ENCODE data around the gene EEF2. TPM values are rescaled to one million over a fixed set of nuclear protein-coding genes. Genes with fewer than 3 reads are reported as not detected.
"Not testable (repeated sequence)": the region's sequence is repeated elsewhere in the genome, so short reads cannot be mapped to it uniquely, and the experiment has no call there.

Gene EEF2
- total RNA-seq, 1 experiment from 2014 or later, result 1,386 TPM

DNA sequence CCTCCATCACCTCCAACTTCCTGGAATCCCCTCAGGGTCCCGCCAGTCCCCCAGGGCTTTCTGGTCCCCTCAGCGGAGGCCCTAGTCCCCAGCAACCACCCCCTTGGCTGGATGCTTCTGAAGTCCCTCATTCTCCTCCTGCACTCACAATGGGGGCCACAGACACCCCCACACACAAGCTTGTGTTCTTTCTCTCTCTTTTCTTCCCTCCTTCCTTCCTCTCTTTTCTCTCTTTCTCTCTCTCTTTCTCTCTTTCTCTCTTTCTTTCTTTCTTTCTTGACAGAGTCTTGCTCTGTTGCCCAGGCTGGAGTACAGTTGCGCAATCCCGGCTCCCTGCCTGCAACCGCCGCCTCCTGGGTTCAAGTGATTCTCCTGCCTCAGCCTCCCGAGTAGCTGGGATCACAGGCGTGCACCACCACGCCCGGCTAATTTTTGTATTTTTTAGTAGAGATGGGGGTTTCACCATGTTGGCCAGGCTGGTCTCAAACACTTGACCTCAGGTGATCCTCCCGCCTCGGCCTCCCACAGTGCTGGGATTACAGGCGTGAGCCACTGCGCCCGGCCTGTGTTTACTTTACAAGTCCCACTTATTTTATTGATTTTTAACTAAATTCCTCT is 37.8 kb downstream of the EEF2 start:
- DNase-seq (ENCODE audit: low read depth), result not testable (repeated sequence)

DNA sequence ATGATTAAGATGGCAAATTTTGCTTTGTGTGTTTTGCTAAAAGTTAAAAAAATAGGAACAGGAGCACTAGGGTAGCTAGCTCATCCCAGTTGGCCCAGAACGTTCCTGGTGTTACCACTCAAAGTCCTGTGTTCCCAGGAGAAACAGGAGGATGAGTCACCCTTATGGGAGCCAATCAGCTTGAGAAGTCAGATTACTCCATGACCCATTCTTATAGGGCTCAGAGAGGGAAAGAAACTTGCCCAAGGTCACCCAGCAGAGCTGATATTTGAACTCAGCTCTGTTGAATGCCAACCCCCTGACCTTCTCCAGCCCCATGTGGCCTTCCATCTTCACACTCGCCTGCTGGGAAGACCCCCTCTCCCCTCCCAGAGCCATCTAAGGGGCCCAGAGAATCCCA is 39.4 kb downstream of the EEF2 start:
- DNase-seq (ENCODE audit: low read depth), result no peak

DNA sequence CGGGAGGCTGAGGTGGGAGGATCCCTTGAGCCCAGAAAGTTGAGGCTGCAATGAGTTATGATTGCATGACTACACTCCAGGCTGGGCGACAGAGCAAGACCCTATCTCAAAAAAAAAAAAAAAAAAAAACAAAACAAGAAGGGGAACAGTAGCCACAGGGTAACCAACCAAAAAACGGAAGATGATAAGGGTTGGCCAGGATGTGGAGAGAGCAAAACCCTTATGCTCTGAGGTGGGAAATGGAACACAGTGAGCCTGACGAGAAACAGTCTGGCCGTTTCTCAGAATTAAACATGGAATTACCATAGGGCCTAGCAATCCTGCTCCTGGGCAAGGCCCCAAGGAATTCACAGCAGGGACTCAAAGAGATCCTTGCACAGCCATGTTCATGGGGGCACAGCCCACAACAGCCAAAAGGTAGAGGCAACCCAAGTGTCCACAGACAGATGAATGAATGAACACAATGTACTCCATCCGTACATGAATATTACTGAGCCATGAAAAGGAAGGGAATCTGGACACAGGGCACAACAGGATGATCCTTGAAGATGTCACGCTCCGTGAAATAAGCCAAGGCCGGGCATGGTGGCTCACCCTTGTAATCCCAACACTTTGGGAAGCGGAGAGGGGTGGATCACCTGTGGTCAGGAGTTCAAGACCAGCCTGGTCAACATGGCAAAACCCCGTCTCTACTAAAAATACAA is 41.1 kb downstream of the EEF2 start:
- DNase-seq (ENCODE audit: low read depth), result no peak

DNA sequence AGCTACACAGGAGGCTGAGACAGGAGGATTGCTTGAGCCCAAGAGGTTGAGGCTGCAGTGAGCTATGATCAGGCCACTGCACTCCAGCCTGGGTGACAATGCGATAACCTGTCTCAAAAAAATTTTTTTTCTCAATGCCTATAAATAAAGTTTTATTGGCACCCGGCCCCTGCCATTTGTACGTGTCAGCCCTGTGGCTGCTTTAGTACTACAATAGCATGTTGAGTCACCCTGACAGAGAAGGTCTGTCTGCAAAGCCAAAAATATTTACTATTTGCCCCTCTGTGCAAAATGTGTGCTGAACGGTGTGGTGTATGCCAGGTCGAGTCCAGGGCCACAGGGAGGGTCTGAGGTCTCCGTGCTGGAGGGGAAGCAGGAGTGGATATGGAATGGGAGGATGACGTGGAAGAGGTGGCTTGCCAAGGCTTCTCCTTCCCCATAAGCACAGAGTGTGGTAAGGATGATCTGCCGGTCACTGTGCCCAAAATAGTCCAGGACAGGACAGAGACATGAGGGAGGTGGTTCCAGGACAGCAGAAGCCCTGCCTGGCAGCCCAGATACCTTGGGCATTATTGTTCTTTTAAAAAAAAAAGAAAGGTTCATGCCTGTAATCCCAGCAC is 42.4 kb downstream of the EEF2 start:
- no peak for DNase-seq (ENCODE audit: low read depth)

DNA sequence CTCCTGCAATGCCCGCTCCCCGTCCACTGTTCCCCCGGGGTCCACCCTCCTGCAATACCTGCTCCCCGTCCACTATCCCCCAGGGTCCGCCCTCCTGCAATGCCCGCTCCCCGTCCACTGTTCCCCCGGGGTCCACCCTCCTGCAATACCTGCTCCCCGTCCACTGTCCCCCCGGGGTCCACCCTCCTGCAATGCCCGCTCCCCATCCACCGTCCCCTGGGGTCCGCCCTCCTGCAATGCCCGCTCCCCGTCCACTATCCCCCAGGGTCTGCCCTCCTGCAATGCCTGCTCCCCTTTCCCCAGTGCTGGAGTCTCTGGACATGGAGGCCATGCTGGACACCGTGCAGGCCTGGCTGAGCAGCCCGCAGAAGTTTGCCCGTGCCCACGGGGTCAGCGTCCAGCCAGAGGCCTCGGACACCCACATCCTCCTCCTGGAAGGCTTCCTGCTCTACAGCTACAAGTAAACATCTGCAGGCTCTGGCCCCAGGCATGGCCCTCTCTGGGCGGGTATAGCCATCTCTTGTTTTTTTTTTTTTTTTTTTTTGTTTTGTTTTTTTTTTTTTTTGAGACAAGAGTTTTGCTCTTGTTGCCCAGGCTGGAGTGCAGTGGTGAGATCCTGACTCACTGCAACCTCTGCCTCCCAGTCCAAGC is 46.8 kb downstream of the EEF2 start:
- DNase-seq (ENCODE audit: low read depth), result peak; percentile 38

DNA sequence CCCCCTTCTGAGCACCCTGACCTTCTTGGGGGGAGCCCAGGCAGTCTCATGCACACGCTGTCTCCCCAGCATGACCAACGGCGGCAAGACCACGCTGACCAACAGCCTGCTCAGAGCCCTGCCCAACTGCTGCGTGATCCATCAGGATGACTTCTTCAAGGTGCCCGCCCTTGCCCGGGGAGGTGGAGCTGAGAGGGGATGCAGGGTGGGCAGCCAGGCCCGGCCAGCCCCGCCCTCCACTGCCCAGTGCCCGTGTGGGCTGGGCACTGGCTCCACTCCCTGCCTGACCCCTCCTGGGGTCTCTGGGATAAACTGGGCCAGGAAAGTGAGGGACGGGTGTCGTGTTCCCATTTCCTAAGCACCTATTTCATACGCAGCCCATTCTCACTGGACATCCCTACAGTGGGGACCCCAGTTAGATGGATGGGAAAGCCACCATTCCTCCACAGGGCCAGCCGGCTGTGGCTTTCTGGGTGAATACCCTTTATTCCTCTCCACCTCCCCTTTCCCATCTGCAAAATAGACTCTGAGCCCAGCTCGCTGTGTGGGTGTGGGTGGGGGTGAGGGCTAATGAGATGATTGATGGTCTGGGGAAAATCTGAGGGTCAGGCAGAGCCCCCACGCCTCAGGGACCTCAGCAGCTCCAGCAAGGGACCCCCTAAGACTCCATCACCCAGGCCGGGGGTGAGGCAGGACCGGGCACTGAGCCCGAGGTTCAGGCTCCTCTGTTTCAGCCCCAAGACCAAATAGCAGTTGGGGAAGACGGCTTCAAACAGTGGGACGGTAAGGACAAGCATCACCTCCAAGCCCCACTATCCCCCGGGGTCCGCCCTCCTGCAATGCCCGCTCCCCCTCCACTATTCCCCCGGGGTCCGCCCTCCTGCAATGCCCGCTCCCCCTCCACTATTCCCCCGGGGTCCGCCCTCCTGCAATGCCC is 48.5 kb downstream of the EEF2 start:
- no peak for DNase-seq (ENCODE audit: low read depth)

DNA sequence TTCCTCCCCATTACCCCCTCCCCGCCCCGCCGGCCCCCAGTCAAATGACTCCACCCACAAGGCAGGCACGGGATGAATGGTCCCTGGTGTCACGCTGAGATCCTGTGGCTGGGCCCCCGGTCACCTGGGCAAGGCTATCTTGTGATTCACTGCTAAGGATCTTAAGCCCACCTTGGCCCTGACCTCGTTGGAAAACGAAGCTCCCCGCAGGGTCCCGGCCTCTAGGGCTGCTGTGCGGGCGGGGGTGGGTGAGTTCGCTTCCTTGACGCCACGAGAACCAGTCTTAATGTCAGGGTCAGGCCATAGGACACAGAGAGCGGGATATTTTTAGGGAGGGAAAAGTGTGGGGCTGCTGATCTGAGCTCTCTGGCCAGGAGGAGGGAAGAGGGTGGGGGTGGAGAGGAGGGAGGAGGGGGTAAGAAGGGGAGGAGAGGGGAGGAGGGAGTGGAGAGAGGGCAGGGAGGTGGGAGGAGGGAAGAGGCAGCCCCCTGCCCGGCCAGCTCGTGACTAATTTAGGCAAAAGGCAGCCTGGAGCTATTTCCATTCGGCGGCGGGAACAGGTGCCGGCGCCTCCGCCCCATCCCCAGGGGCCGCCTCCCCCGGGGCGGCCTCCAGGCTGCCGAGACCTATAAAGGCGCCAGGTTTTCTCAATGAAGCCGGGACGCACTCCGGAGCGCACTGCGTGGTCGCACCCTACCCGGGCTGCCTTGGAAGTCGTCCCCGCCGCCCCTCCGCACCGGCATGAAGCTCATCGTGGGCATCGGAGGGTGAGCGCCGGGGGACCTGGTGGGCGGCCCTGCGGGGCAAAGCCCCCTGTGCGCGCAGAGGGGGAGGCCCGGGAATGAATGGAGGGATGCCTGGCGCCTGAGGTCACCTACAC is 52.1 kb downstream of the EEF2 start, which contains the start of gene NMRK2:
NMRK2 (plus strand) TSS at position 139 of the 880 bp plus-strand sequence; CDS start at position 742, 603 bp downstream.
- DNase-seq (ENCODE audit: low read depth), result peak; percentile 33

DNA sequence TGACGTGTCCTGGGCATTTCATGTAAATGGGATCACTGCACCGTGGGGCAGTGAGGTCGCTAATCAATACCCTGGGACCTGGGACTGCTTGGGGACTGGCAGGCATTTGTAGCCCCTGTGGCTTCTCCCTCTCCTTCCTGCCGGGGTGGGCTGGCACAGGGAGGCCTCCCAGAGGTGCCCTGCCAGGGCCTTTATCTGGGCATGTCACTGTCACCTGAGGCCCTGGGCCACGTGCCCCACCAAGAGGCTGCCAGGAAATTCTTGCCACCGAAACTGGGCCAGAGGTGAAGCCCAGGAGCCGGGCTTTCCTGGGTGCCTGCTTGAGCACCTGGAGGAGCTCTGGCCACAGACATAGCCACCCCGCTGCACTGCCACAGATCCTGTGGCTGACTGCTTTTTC is 54.2 kb downstream of the EEF2 start:
- DNase-seq (ENCODE audit: low read depth), result no peak

Other genes starting within 250 kb of the EEF2 start
- 30.9 and 32.6 TPM in 2 replicates for gene APBA3, start 223.8 kb downstream of the EEF2 start, total RNA-seq (2014; rRNA removed; shearing (Covaris generic))
- gene MRPL54, start 222.8 kb downstream of the EEF2 start, total RNA-seq (2014; rRNA removed; shearing (Covaris generic)), result 140 and 153 TPM in 2 replicates
- gene RAX2, start 213.2 kb downstream of the EEF2 start, total RNA-seq (2014; rRNA removed; shearing (Covaris generic)), result not detected in 2 replicates
- 0.86 and 4.0 TPM in 2 replicates for gene MATK, start 199.1 kb downstream of the EEF2 start, total RNA-seq (2014; rRNA removed; shearing (Covaris generic))
- gene ZFR2, start 116.4 kb downstream of the EEF2 start, total RNA-seq (2014; rRNA removed; shearing (Covaris generic)), result 2.3 and 3.1 TPM in 2 replicates
- 0.11 and 0.42 TPM in 2 replicates for gene ATCAY, start 104.8 kb downstream of the EEF2 start, total RNA-seq (2014; rRNA removed; shearing (Covaris generic))
- not detected in 2 replicates for gene NMRK2, start 52.4 kb downstream of the EEF2 start, total RNA-seq (2014; rRNA removed; shearing (Covaris generic))
- 133 and 135 TPM in 2 replicates for gene DAPK3, start 14.4 kb downstream of the EEF2 start, total RNA-seq (2014; rRNA removed; shearing (Covaris generic))
- gene PIAS4, start 22.3 kb upstream of the EEF2 start, total RNA-seq (2014; rRNA removed; shearing (Covaris generic)), result 25.7 and 31.5 TPM in 2 replicates
- gene ZBTB7A, start 81.4 kb upstream of the EEF2 start, total RNA-seq (2014; rRNA removed; shearing (Covaris generic)), result 7.9 and 14.8 TPM in 2 replicates
- gene MAP2K2, start 138.7 kb upstream of the EEF2 start, total RNA-seq (2014; rRNA removed; shearing (Covaris generic)), result 138 and 183 TPM in 2 replicates
- 0.17 TPM in 1 of 2 replicates, not detected in the other for gene CREB3L3, start 168.2 kb upstream of the EEF2 start, total RNA-seq (2014; rRNA removed; shearing (Covaris generic))
- gene SIRT6, start 197.1 kb upstream of the EEF2 start, total RNA-seq (2014; rRNA removed; shearing (Covaris generic)), result 19.0 and 23.9 TPM in 2 replicates
- gene ANKRD24, start 197.2 kb upstream of the EEF2 start, total RNA-seq (2014; rRNA removed; shearing (Covaris generic)), result 0.34 and 0.74 TPM in 2 replicates
- gene EBI3, start 244.1 kb upstream of the EEF2 start, total RNA-seq (2014; rRNA removed; shearing (Covaris generic)), result 3.0 and 7.0 TPM in 2 replicates

Measured in Daoy (cell line).